Measurements from ENCODE around the gene HSPA1B.

DNA sequence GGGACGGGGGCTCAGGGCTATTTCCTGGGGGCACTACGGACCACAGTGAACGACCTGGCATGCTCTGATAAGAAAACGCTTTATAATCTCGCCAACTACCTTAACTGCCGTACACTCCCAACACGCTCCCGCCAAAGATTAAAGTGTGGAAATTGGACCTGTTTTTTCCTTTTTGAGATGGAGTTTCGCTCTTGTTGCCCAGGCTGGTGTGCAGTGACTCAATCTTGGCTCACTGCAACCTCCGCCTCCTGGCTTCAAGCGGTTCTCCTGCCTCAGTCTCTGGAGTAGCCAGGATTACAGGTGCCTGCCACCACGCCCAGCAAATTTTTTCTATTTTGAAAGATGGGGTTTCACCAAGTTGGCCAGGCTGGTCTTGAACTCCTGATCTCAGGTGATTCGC, 51.6 kb downstream of the HSPA1B start:
- TF ChIP-seq, protein P1, sequence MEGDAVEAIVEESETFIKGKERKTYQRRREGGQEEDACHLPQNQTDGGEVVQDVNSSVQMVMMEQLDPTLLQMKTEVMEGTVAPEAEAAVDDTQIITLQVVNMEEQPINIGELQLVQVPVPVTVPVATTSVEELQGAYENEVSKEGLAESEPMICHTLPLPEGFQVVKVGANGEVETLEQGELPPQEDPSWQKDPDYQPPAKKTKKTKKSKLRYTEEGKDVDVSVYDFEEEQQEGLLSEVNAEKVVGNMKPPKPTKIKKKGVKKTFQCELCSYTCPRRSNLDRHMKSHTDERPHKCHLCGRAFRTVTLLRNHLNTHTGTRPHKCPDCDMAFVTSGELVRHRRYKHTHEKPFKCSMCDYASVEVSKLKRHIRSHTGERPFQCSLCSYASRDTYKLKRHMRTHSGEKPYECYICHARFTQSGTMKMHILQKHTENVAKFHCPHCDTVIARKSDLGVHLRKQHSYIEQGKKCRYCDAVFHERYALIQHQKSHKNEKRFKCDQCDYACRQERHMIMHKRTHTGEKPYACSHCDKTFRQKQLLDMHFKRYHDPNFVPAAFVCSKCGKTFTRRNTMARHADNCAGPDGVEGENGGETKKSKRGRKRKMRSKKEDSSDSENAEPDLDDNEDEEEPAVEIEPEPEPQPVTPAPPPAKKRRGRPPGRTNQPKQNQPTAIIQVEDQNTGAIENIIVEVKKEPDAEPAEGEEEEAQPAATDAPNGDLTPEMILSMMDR (conservative IDR thresholded peaks at IDR 0.05; ENCODE audit: low read depth, low read length), result no peak
- TF ChIP-seq EZH2 (IDR thresholded peaks at IDR 0.05; ENCODE audit: borderline replicate concordance, low read depth, low read length, poor library complexity, severe bottlenecking), result no peak

Measured in A673 (cell line).